Ureter (tissue), 1 donor: ENCODE data around the gene ILF3. TPM values are rescaled to one million over a fixed set of nuclear protein-coding genes. Genes with fewer than 3 reads are reported as not detected.
"Not testable (repeated sequence)": the region's sequence is repeated elsewhere in the genome, so short reads cannot be mapped to it uniquely, and the experiment has no call there.

ENCODE experiments used
- DNase-seq: peaks from one replicate; pipeline ENCODE4 v3.0.0-alpha.2; 2020; ENCODE audit warnings: low spot score
- total RNA-seq: library from RNA; stranded (reverse); gene quantifications from one replicate; pipeline ENCODE4 v1.2.4, GENCODE V29; 2023
- donor health status: DM: yes; HTN: yes; CAD: no.

The ILF3 gene
- total RNA-seq, 1 donor from 2014 or later = 331 TPM

GRCh38 chr19:10675214-10675613 lies 21.1 kb downstream of the ILF3 start:
- not testable (repeated sequence) for DNase-seq

- no peak for DNase-seq
Observed at GRCh38 chr19:10677751-10678150, 23.6 kb downstream of the ILF3 start.

- DNase-seq = no peak
Observed at GRCh38 chr19:10678813-10679212, 24.7 kb downstream of the ILF3 start.

GRCh38 chr19:10679743-10680142 lies 25.6 kb downstream of the ILF3 start:
- DNase-seq = no peak

- DNase-seq = no peak
Observed at GRCh38 chr19:10680545-10681135, 26.5 kb downstream of the ILF3 start.

GRCh38 chr19:10681658-10682057 lies 27.5 kb downstream of the ILF3 start:
- DNase-seq = no peak

- no peak for DNase-seq
Observed at GRCh38 chr19:10682397-10683063, 28.4 kb downstream of the ILF3 start.

- DNase-seq = no peak
Observed at GRCh38 chr19:10683064-10683426, 28.9 kb downstream of the ILF3 start.

GRCh38 chr19:10683582-10683981 lies 29.4 kb downstream of the ILF3 start:
- no peak for DNase-seq

- no peak for DNase-seq
Observed at GRCh38 chr19:10685210-10685609, 31.1 kb downstream of the ILF3 start.

- DNase-seq = no peak
Observed at GRCh38 chr19:10686193-10686592, 32.0 kb downstream of the ILF3 start.

GRCh38 chr19:10686661-10687517 lies 32.7 kb downstream of the ILF3 start:
- no peak for DNase-seq

- DNase-seq = no peak
Observed at GRCh38 chr19:10687518-10688288, 33.6 kb downstream of the ILF3 start.

GRCh38 chr19:10688545-10689280 lies 34.6 kb downstream of the ILF3 start:
- DNase-seq = no peak

- DNase-seq = no peak
Observed at GRCh38 chr19:10690341-10690781, 36.2 kb downstream of the ILF3 start.

GRCh38 chr19:10691178-10691881 lies 37.2 kb downstream of the ILF3 start:
- no peak for DNase-seq

- DNase-seq = no peak
Observed at GRCh38 chr19:10691883-10692282, 37.7 kb downstream of the ILF3 start.

- no peak for DNase-seq
Observed at GRCh38 chr19:10692673-10693264, 38.6 kb downstream of the ILF3 start.

GRCh38 chr19:10694706-10695307 lies 40.7 kb downstream of the ILF3 start:
- no peak for DNase-seq
